IgD-negative memory B cell (primary cell): ENCODE results near the gene DCUN1D2. TPM values are rescaled to one million over a fixed set of nuclear protein-coding genes. Genes with fewer than 3 reads are reported as not detected.

ENCODE experiments used
- H3K27ac Mint-ChIP-seq, 3 donors: one replicate each; pipeline ENCODE4 v1.8.0; 2020 to 2022; ENCODE audit warnings: mild to moderate bottlenecking in 3 of 3, mixed read lengths in 3 of 3, moderate library complexity in 1 of 3
- H3K27me3 Mint-ChIP-seq: one replicate; pipeline ENCODE4 v1.8.0; 2021; ENCODE audit warnings: mixed read lengths
- H3K36me3 Mint-ChIP-seq: one replicate; pipeline ENCODE4 v1.8.0; 2020; ENCODE audit warnings: mild to moderate bottlenecking, mixed read lengths
- H3K4me1 Mint-ChIP-seq, 3 donors: one replicate each; pipeline ENCODE4 v1.8.0; 2020 to 2022; ENCODE audit warnings: mixed read lengths in 3 of 3, mild to moderate bottlenecking in 1 of 3
- H3K4me3 Mint-ChIP-seq, 4 donors: one replicate each; pipeline ENCODE4 v1.8.0; 2020 to 2022; ENCODE audit warnings: mild to moderate bottlenecking in 4 of 4, mixed read lengths in 4 of 4, moderate library complexity in 3 of 4
- H3K9me3 Mint-ChIP-seq, 3 donors: one replicate each; pipeline ENCODE4 v1.8.0; 2020 to 2021; ENCODE audit warnings: mixed read lengths in 3 of 3, mild to moderate bottlenecking in 1 of 3
- polyA plus RNA-seq: library from polyadenylated mRNA; unstranded; fragments of 300-500 nt; fragmentation: Illumina TruSeq; gene quantifications from one replicate; pipeline ENCODE4 v1.2.3, GENCODE V29; 2021

The DCUN1D2 gene
- polyA plus RNA-seq, 1 donor from 2014 or later = 10.2 TPM

GRCh38 chr13:113507505-113508345, 17.2 kb upstream of the DCUN1D2 start:
- Mint-ChIP-seq H3K9me3 (no peaks in the 10 kb centered on the region), H3K27ac (no peak overlapping the region), H3K27me3 (no peaks in the 10 kb centered on the region), H3K36me3 (peaks cover 11% of the 10 kb centered on the region), H3K4me1 (peaks cover 0 to 4% (median 4%) of the 10 kb centered on the region in 3 donors), H3K4me3 (no peak overlapping the region)

- Mint-ChIP-seq H3K4me1 (peaks cover 0 to 4% (median 4%) of the 10 kb centered on the region in 3 donors), H3K27ac (no peak overlapping the region), H3K4me3 (no peak overlapping the region), H3K36me3 (peaks cover 5% of the 10 kb centered on the region), H3K9me3 (no peaks in the 10 kb centered on the region), H3K27me3 (no peaks in the 10 kb centered on the region)
Observed at GRCh38 chr13:113506871-113507388, 16.4 kb upstream of the DCUN1D2 start.

GRCh38 chr13:113506025-113506685, 15.6 kb upstream of the DCUN1D2 start:
- no peak overlapping the region for H3K4me3 Mint-ChIP-seq
- H3K36me3 Mint-ChIP-seq = peaks cover 5% of the 10 kb centered on the region
- no peaks in the 10 kb centered on the region for H3K9me3 Mint-ChIP-seq
- no peak overlapping the region for H3K27ac Mint-ChIP-seq
- H3K4me1 Mint-ChIP-seq = peaks cover 0 to 4% (median 4%) of the 10 kb centered on the region in 3 donors
- no peaks in the 10 kb centered on the region for H3K27me3 Mint-ChIP-seq

GRCh38 chr13:113502686-113503085, 12.2 kb upstream of the DCUN1D2 start:
- no peaks in the 10 kb centered on the region for H3K27me3 Mint-ChIP-seq
- H3K9me3 Mint-ChIP-seq = no peaks in the 10 kb centered on the region
- peaks cover 0 to 4% (median 4%) of the 10 kb centered on the region in 3 donors for H3K4me1 Mint-ChIP-seq
- H3K27ac Mint-ChIP-seq = no peak overlapping the region
- H3K4me3 Mint-ChIP-seq = no peak overlapping the region
- H3K36me3 Mint-ChIP-seq = peaks cover 8% of the 10 kb centered on the region

GRCh38 chr13:113500530-113501265, 10.2 kb upstream of the DCUN1D2 start:
- Mint-ChIP-seq H3K36me3 (peaks cover 8% of the 10 kb centered on the region), H3K4me1 (peaks cover 3 to 6% (median 3%) of the 10 kb centered on the region in 3 donors), H3K27me3 (no peaks in the 10 kb centered on the region), H3K27ac (no peak overlapping the region), H3K9me3 (no peaks in the 10 kb centered on the region), H3K4me3 (no peak overlapping the region)

GRCh38 chr13:113499936-113500335, 9.4 kb upstream of the DCUN1D2 start:
- Mint-ChIP-seq H3K36me3 (peaks cover 13% of the 10 kb centered on the region), H3K9me3 (no peaks in the 10 kb centered on the region), H3K27me3 (no peaks in the 10 kb centered on the region), H3K27ac (no peak overlapping the region), H3K4me1 (peaks cover 2 to 6% (median 3%) of the 10 kb centered on the region in 3 donors), H3K4me3 (no peak overlapping the region)

- Mint-ChIP-seq H3K36me3 (peaks cover 12% of the 10 kb centered on the region), H3K9me3 (no peaks in the 10 kb centered on the region), H3K27me3 (no peaks in the 10 kb centered on the region), H3K27ac (no peak overlapping the region), H3K4me3 (no peak overlapping the region), H3K4me1 (peaks cover 4 to 8% (median 7%) of the 10 kb centered on the region in 3 donors)
Observed at GRCh38 chr13:113498905-113499304, 8.4 kb upstream of the DCUN1D2 start.

- no peaks in the 10 kb centered on the region for H3K9me3 Mint-ChIP-seq
- peaks cover 15 to 16% (median 16%) of the 10 kb centered on the region in 3 donors for H3K4me1 Mint-ChIP-seq
Observed at GRCh38 chr13:113497217-113497616, 6.7 kb upstream of the DCUN1D2 start.

GRCh38 chr13:113495494-113496210, 5.1 kb upstream of the DCUN1D2 start:
- no peaks in the 10 kb centered on the region for H3K27me3 Mint-ChIP-seq
- peaks cover 19 to 20% (median 20%) of the 10 kb centered on the region in 3 donors for H3K4me1 Mint-ChIP-seq
- peak overlapping the region in 1 of 3 donors; percentile 57 for H3K27ac Mint-ChIP-seq
- peak overlapping the region in 1 of 4 donors; percentile 13 for H3K4me3 Mint-ChIP-seq
- H3K9me3 Mint-ChIP-seq = no peaks in the 10 kb centered on the region
- H3K36me3 Mint-ChIP-seq = peaks cover 12% of the 10 kb centered on the region

More at GRCh38 chr13:113497217-113497616, 6.7 kb upstream of the DCUN1D2 start:
- Mint-ChIP-seq H3K27me3 (no peaks in the 10 kb centered on the region), H3K4me3 (no peak overlapping the region), H3K36me3 (peaks cover 12% of the 10 kb centered on the region), H3K27ac (no peak overlapping the region)

GRCh38 chr13:113493315-113493951, 2.9 kb upstream of the DCUN1D2 start:
- H3K9me3 Mint-ChIP-seq = no peaks in the 10 kb centered on the region
- peak overlapping the region; percentile 9 to 64 (median 36) for H3K27ac Mint-ChIP-seq
- H3K27me3 Mint-ChIP-seq = no peaks in the 10 kb centered on the region
- H3K4me1 Mint-ChIP-seq = peaks cover 30 to 34% (median 32%) of the 10 kb centered on the region in 3 donors
- H3K36me3 Mint-ChIP-seq = peaks cover 10% of the 10 kb centered on the region
- peak overlapping the region in 3 of 4 donors; percentile 35 to 58 (median 41) for H3K4me3 Mint-ChIP-seq

GRCh38 chr13:113491982-113492381, 1.5 kb upstream of the DCUN1D2 start:
- Mint-ChIP-seq H3K36me3 (peaks cover 7% of the 10 kb centered on the region), H3K27ac (peak overlapping the region in 2 of 3 donors; percentile 79 to 86), H3K27me3 (no peaks in the 10 kb centered on the region), H3K9me3 (no peaks in the 10 kb centered on the region), H3K4me3 (peak overlapping the region; percentile 80 to 93 (median 92)), H3K4me1 (peaks cover 37 to 46% (median 40%) of the 10 kb centered on the region in 3 donors)

GRCh38 chr13:113491418-113491883, 940 bp upstream of the DCUN1D2 start:
- Mint-ChIP-seq H3K4me1 (peaks cover 37 to 48% (median 40%) of the 10 kb centered on the region in 3 donors), H3K27me3 (no peaks in the 10 kb centered on the region), H3K36me3 (peaks cover 7% of the 10 kb centered on the region), H3K4me3 (peak overlapping the region; percentile 80 to 93 (median 92)), H3K9me3 (no peaks in the 10 kb centered on the region), H3K27ac (peak overlapping the region in 2 of 3 donors; percentile 79 to 86)

GRCh38 chr13:113489549-113490495, 689 bp downstream of the DCUN1D2 start:
- Mint-ChIP-seq H3K27ac (peak overlapping the region; percentile 16 to 67 (median 52)), H3K4me3 (peak overlapping the region; percentile 82 to 98 (median 91)), H3K9me3 (no peaks in the 10 kb centered on the region), H3K4me1 (peaks cover 35 to 49% (median 48%) of the 10 kb centered on the region in 3 donors), H3K27me3 (no peaks in the 10 kb centered on the region), H3K36me3 (peaks cover 2% of the 10 kb centered on the region)
